Osteoblast (primary cell): ENCODE measurements around the gene NUDT14. TPM values are rescaled to one million over a fixed set of nuclear protein-coding genes. Genes with fewer than 3 reads are reported as not detected.

Experiments used
- DNase-seq: peaks from one replicate; pipeline ENCODE4 v3.0.0; 2011; ENCODE audit warnings: low spot score, mixed read lengths; ENCODE audit not compliant: insufficient read length; ENCODE audit errors: missing footprints
- H2AFZ ChIP-seq: 2 replicates; pipeline ENCODE4 v1.6.0; 2011; ENCODE audit warnings: mild to moderate bottlenecking, low read length
- H3K27ac ChIP-seq: 2 replicates; pipeline ENCODE4 v1.5.1; 2011; ENCODE audit warnings: mild to moderate bottlenecking, low read depth, low read length, moderate library complexity
- H3K27me3 ChIP-seq: 2 replicates; pipeline ENCODE4 v1.6.0; 2012; ENCODE audit warnings: mild to moderate bottlenecking, control low read depth, inconsistent platforms, low read length, moderate library complexity; ENCODE audit not compliant: insufficient read depth
- H3K36me3 ChIP-seq: 2 replicates; pipeline ENCODE4 v1.5.1; 2011; ENCODE audit warnings: mild to moderate bottlenecking, low read length, control low read depth, moderate library complexity; ENCODE audit not compliant: insufficient read depth
- H3K4me1 ChIP-seq: 2 replicates; pipeline ENCODE4 v1.5.1; 2011; ENCODE audit warnings: mild to moderate bottlenecking, low read length, control low read depth, moderate library complexity; ENCODE audit not compliant: insufficient read depth
- H3K4me2 ChIP-seq: 2 replicates; pipeline ENCODE4 v1.6.0; 2011; ENCODE audit warnings: mild to moderate bottlenecking, low read length; ENCODE audit not compliant: insufficient read depth
- H3K4me3 ChIP-seq: fragments of 200-600 bp; sonication (generic); 3 replicates; pipeline ENCODE4 v1.5.1; 2012; ENCODE audit warnings: mild to moderate bottlenecking, low read length, inconsistent platforms; ENCODE audit not compliant: insufficient read depth
- H3K79me2 ChIP-seq: 2 replicates; pipeline ENCODE4 v1.6.0; 2012; ENCODE audit warnings: mild to moderate bottlenecking, low read length, control low read depth, inconsistent platforms; ENCODE audit not compliant: insufficient read depth
- H3K9me3 ChIP-seq: 2 replicates; pipeline ENCODE4 v1.5.1; 2011; ENCODE audit warnings: low read depth, low read length, control low read depth
- H4K20me1 ChIP-seq: 2 replicates; pipeline ENCODE4 v1.6.0; 2012; ENCODE audit warnings: mild to moderate bottlenecking, low read length, control low read depth; ENCODE audit not compliant: insufficient read depth
- CTCF ChIP-seq: IDR thresholded peaks from 2 replicates; pipeline ENCODE4 v1.5.1; 2011; ENCODE audit warnings: mild to moderate bottlenecking, low read depth, low read length, moderate library complexity; ENCODE audit errors: extremely low read depth
- total RNA-seq: library from RNA; depleted of rRNA; stranded (reverse); fragments of >200 nt; gene quantifications from 2 replicates; pipeline ENCODE4 v1.2.3, GENCODE V29; 2012

NUDT14 gene
- total RNA-seq, 1 donor: 15.9 TPM

- no peaks in the 10 kb centered on the region for H4K20me1 ChIP-seq
- no peaks in the 10 kb centered on the region for H3K4me1 ChIP-seq
- no peak for TF ChIP-seq CTCF
- H3K27ac ChIP-seq: no peak overlapping the region
- no peaks in the 10 kb centered on the region for H3K79me2 ChIP-seq
- H2AFZ ChIP-seq: no peak overlapping the region
- H3K9me3 ChIP-seq: no peaks in the 10 kb centered on the region
- no peak overlapping the region for H3K4me2 ChIP-seq
- no peak for DNase-seq
- no peaks in the 10 kb centered on the region for H3K36me3 ChIP-seq
- peaks cover 24% of the 10 kb centered on the region for H3K27me3 ChIP-seq
- no peak overlapping the region for H3K4me3 ChIP-seq
These were observed 15.3 kb upstream of the NUDT14 start for GRCh38 chr14:105196265-105196960.

- H3K4me3 ChIP-seq: no peak overlapping the region
- H4K20me1 ChIP-seq: no peaks in the 10 kb centered on the region
- no peaks in the 10 kb centered on the region for H3K9me3 ChIP-seq
- no peak overlapping the region for H3K4me2 ChIP-seq
- peaks cover 24% of the 10 kb centered on the region for H3K27me3 ChIP-seq
- no peak for DNase-seq
- no peak overlapping the region for H3K27ac ChIP-seq
- no peaks in the 10 kb centered on the region for H3K79me2 ChIP-seq
- H2AFZ ChIP-seq: no peak overlapping the region
- TF ChIP-seq CTCF: no peak
- H3K36me3 ChIP-seq: no peaks in the 10 kb centered on the region
- H3K4me1 ChIP-seq: no peaks in the 10 kb centered on the region
These were observed 14.6 kb upstream of the NUDT14 start for GRCh38 chr14:105195522-105196264.

- no peak for TF ChIP-seq CTCF
- no peaks in the 10 kb centered on the region for H3K4me1 ChIP-seq
- no peaks in the 10 kb centered on the region for H3K36me3 ChIP-seq
- DNase-seq: no peak
- H3K27ac ChIP-seq: no peak overlapping the region
- no peaks in the 10 kb centered on the region for H3K9me3 ChIP-seq
- H4K20me1 ChIP-seq: no peaks in the 10 kb centered on the region
- no peak overlapping the region for H3K4me2 ChIP-seq
- no peak overlapping the region for H3K4me3 ChIP-seq
- H3K79me2 ChIP-seq: no peaks in the 10 kb centered on the region
- H2AFZ ChIP-seq: no peak overlapping the region
- H3K27me3 ChIP-seq: peaks cover 24% of the 10 kb centered on the region
These were observed 13.9 kb upstream of the NUDT14 start for GRCh38 chr14:105195051-105195450.

GRCh38 chr14:105193916-105194782 is 13.0 kb upstream of the NUDT14 start:
- no peak overlapping the region for H2AFZ ChIP-seq
- H3K27ac ChIP-seq: no peak overlapping the region
- no peaks in the 10 kb centered on the region for H3K4me1 ChIP-seq
- no peaks in the 10 kb centered on the region for H4K20me1 ChIP-seq
- H3K4me3 ChIP-seq: no peak overlapping the region
- no peak for DNase-seq
- no peak overlapping the region for H3K4me2 ChIP-seq
- H3K27me3 ChIP-seq: peaks cover 24% of the 10 kb centered on the region
- H3K36me3 ChIP-seq: no peaks in the 10 kb centered on the region
- no peak for TF ChIP-seq CTCF
- H3K79me2 ChIP-seq: no peaks in the 10 kb centered on the region
- H3K9me3 ChIP-seq: no peaks in the 10 kb centered on the region
